BJ (cell line): ENCODE results near the gene ROR2. TPM values are rescaled to one million over a fixed set of nuclear protein-coding genes. Genes with fewer than 3 reads are reported as not detected.
"Not testable (repeated sequence)": the region's sequence is repeated elsewhere in the genome, so short reads cannot be mapped to it uniquely, and the experiment has no call there.

Source experiments
- CTCF ChIA-PET: fragments of 350-600 bp; formaldehyde crosslinking; extraction: SDS; loops from one replicate; lab custom pipeline; 2021; ENCODE audit warnings: antibody characterized with exemption, inconsistent platforms; lab: Yijun Ruan, JAX
- POLR2A ChIA-PET: fragments of 300-600 bp; sonication (Branson Sonifier 250); formaldehyde crosslinking; extraction: SDS; loops from one replicate; lab custom pipeline; 2021; ENCODE audit warnings: antibody characterized with exemption; lab: Charles Lee
- DNase-seq: peaks from one replicate; pipeline ENCODE4 v3.0.0-alpha.2; 2011; ENCODE audit warnings: low read depth
- H3K27me3 ChIP-seq: 2 replicates; pipeline ENCODE4 v1.6.0; 2011; ENCODE audit warnings: low read length; ENCODE audit not compliant: control insufficient read depth, insufficient read depth
- H3K36me3 ChIP-seq: 2 replicates; pipeline ENCODE4 v1.5.1; 2011; ENCODE audit warnings: low read length; ENCODE audit not compliant: control insufficient read depth, insufficient read depth
- H3K4me3 ChIP-seq: 2 replicates; pipeline ENCODE4 v1.5.1; 2011; ENCODE audit warnings: low read depth, mild to moderate bottlenecking, control low read depth, low read length
- polyA plus RNA-seq: library from polyadenylated mRNA; depleted of rRNA; stranded (reverse); fragments of >200 nt; gene quantifications from 2 replicates; pipeline ENCODE4 v1.2.3, GENCODE V29; 2011
- TF ChIP-seq, protein P1 (sequence below): IDR thresholded peaks from 2 replicates; pipeline ENCODE4 v1.5.1; 2011; ENCODE audit warnings: low read depth, mild to moderate bottlenecking, control low read depth, inconsistent platforms, low read length, moderate library complexity; ENCODE audit not compliant: insufficient read depth

Gene ROR2
- polyA plus RNA-seq, 1 experiment, result 1.1 TPM

- Histone ChIP-seq H3K36me3 (no peaks in the 10 kb centered on the region), H3K27me3 (no peaks in the 10 kb centered on the region), H3K4me3 (no peak overlapping the region)
- TF ChIP-seq, protein P1, sequence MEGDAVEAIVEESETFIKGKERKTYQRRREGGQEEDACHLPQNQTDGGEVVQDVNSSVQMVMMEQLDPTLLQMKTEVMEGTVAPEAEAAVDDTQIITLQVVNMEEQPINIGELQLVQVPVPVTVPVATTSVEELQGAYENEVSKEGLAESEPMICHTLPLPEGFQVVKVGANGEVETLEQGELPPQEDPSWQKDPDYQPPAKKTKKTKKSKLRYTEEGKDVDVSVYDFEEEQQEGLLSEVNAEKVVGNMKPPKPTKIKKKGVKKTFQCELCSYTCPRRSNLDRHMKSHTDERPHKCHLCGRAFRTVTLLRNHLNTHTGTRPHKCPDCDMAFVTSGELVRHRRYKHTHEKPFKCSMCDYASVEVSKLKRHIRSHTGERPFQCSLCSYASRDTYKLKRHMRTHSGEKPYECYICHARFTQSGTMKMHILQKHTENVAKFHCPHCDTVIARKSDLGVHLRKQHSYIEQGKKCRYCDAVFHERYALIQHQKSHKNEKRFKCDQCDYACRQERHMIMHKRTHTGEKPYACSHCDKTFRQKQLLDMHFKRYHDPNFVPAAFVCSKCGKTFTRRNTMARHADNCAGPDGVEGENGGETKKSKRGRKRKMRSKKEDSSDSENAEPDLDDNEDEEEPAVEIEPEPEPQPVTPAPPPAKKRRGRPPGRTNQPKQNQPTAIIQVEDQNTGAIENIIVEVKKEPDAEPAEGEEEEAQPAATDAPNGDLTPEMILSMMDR, result no peak
- ChIA-PET POLR2A (no interaction called here), CTCF (no interaction called here)
- peak; percentile 41 for DNase-seq
Observed at GRCh38 chr9:91803151-91803940, 146.7 kb downstream of the ROR2 start.

DNA sequence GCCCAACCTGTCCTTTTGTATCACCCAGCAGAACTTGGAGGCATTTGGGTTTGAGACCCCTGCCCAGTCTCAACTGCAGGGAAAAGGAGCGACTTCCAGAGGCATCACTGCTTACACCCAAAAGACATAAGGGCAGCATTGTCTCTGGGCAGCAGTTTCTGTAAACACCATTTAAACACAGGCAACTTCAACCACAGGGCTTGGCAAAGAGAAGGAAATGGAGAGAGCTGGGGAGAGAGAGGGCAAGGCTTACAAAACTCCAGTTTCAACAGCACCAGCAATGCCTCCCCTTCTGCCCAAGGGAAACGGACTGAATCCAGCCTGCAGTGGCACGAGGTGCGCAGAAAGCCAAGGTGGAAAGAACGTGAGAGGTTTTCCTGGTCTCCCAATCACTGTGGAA, 147.6 kb downstream of the ROR2 start:
- POLR2A ChIA-PET, result no interaction called here
- TF ChIP-seq, protein P1, result no peak
- H3K36me3 ChIP-seq, result no peaks in the 10 kb centered on the region
- H3K4me3 ChIP-seq, result no peak overlapping the region
- H3K27me3 ChIP-seq, result no peaks in the 10 kb centered on the region
- CTCF ChIA-PET, result no interaction called here
- DNase-seq, result no peak

- Histone ChIP-seq H3K27me3 (no peaks in the 10 kb centered on the region), H3K4me3 (no peak overlapping the region), H3K36me3 (no peaks in the 10 kb centered on the region)
- POLR2A ChIA-PET, result no interaction called here
- no peak for DNase-seq
- CTCF ChIA-PET, result interaction anchor here (1.7 kb wide), 1 partner anchor 66 kb away, joined by 5 read pairs; no protein-coding TSS in a partner anchor
- TF ChIP-seq, protein P1, result no peak
Observed at GRCh38 chr9:91800473-91801030, 149.5 kb downstream of the ROR2 start.

- Histone ChIP-seq H3K4me3 (no peak overlapping the region), H3K36me3 (no peaks in the 10 kb centered on the region), H3K27me3 (no peaks in the 10 kb centered on the region)
- POLR2A ChIA-PET, result no interaction called here
- TF ChIP-seq, protein P1, result no peak
- no peak for DNase-seq
- CTCF ChIA-PET, result no interaction called here
Observed at GRCh38 chr9:91799113-91799744, 150.8 kb downstream of the ROR2 start.

GRCh38 chr9:91798273-91799112, 151.5 kb downstream of the ROR2 start:
- H3K4me3 ChIP-seq, CTCF ChIA-PET, H3K27me3 ChIP-seq, DNase-seq, H3K36me3 ChIP-seq, POLR2A ChIA-PET: not testable (repeated sequence)

DNA sequence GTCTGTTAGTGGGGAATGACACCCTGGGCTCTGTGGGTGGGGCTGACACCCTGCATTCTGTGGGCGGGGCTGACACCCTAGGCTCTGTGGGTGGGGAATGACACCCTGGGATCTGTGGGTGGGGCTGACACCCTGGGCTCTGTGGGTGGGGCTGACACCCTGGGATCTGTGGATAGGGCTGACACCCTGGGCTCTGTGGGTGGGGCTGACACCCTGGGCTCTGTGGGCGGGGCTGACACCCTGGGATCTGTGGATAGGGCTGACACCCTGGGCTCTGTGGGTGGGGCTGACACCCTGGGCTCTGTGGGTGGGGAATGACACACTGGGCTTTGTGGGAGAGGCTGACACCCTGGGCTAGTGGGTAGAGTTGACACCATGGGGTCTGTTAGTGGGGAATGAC, 152.5 kb downstream of the ROR2 start:
- H3K4me3 ChIP-seq, CTCF ChIA-PET, H3K27me3 ChIP-seq, H3K36me3 ChIP-seq, POLR2A ChIA-PET, DNase-seq: not testable (repeated sequence)

- H3K27me3 ChIP-seq, DNase-seq, POLR2A ChIA-PET, H3K4me3 ChIP-seq, H3K36me3 ChIP-seq, CTCF ChIA-PET: not testable (repeated sequence)
Observed at GRCh38 chr9:91796516-91796915, 153.5 kb downstream of the ROR2 start.
